DOHH2 (cell line): ENCODE measurements around the gene JUN.
A peak's percentile ranks its signal among the peaks of the same experiment; 100 is the strongest.

Experiments used
- H3F3A ChIP-seq: fragments of 200-600 bp; sonication (generic), shearing (Covaris generic); 2 replicates; pipeline ENCODE4 v1.6.0; 2016; ENCODE audit warnings: antibody characterized with exemption, mild to moderate bottlenecking; ENCODE audit not compliant: control insufficient read depth, insufficient read depth
- H3K27ac ChIP-seq: fragments of 200-600 bp; sonication (generic); 2 replicates; pipeline ENCODE4 v1.5.1; 2014; ENCODE audit warnings: low read depth, mild to moderate bottlenecking, low read length, moderate library complexity
- H3K27me3 ChIP-seq: fragments of 200-600 bp; sonication (generic); 2 replicates; pipeline ENCODE4 v1.6.1; 2014; ENCODE audit warnings: mild to moderate bottlenecking, low read length, mixed read lengths; ENCODE audit not compliant: control insufficient read depth
- H3K36me3 ChIP-seq: fragments of 200-600 bp; sonication (generic); 2 replicates; pipeline ENCODE4 v1.6.1; 2014; ENCODE audit warnings: mild to moderate bottlenecking, low read length, moderate library complexity, mixed read lengths; ENCODE audit not compliant: control insufficient read depth
- H3K4me1 ChIP-seq: fragments of 200-600 bp; sonication (generic); 2 replicates; pipeline ENCODE4 v1.6.1; 2014; ENCODE audit warnings: mild to moderate bottlenecking, low read length, mixed read lengths; ENCODE audit not compliant: control insufficient read depth
- H3K4me2 ChIP-seq: fragments of 200-600 bp; sonication (generic); 2 replicates; pipeline ENCODE4 v1.6.0; 2014; ENCODE audit warnings: mild to moderate bottlenecking, low read length, moderate library complexity
- H3K4me3 ChIP-seq: fragments of 200-600 bp; sonication (generic); 2 replicates; pipeline ENCODE4 v1.5.1; 2014; ENCODE audit warnings: mild to moderate bottlenecking, low read length, mixed read lengths
- H3K79me2 ChIP-seq: fragments of 200-600 bp; sonication (generic); 2 replicates; pipeline ENCODE4 v1.6.1; 2014; ENCODE audit warnings: mild to moderate bottlenecking, low read length, mixed read lengths; ENCODE audit not compliant: control insufficient read depth
- H3K9me2 ChIP-seq: fragments of 200-600 bp; sonication (generic); replicated peaks from 2 replicates; pipeline ENCODE4 v1.6.1; 2014; ENCODE audit warnings: mild to moderate bottlenecking, low read length, mixed read lengths; ENCODE audit not compliant: control insufficient read depth
- H3K9me3 ChIP-seq: fragments of 200-600 bp; sonication (generic); 2 replicates; pipeline ENCODE4 v1.6.1; 2014; ENCODE audit warnings: antibody characterized with exemption, low read length, mixed read lengths; ENCODE audit not compliant: control insufficient read depth, insufficient read depth
- H4K20me1 ChIP-seq: fragments of 200-600 bp; sonication (generic); 2 replicates; pipeline ENCODE4 v1.6.0; 2014; ENCODE audit warnings: low read depth, mild to moderate bottlenecking, antibody characterized with exemption, low read length, moderate library complexity; ENCODE audit not compliant: control insufficient read depth, insufficient read depth
- EZH2phosphoT487 ChIP-seq: fragments of 200-600 bp; sonication (generic); IDR thresholded peaks from 2 replicates; pipeline ENCODE4 v1.6.1; 2017; ENCODE audit warnings: borderline replicate concordance, mild to moderate bottlenecking, antibody characterized with exemption, low read length, moderate library complexity, mixed read lengths
- TF ChIP-seq, protein P1 (sequence below): fragments of 200-600 bp; sonication (generic); IDR thresholded peaks from one replicate; pipeline ENCODE4 v1.5.1; 2014; ENCODE audit warnings: antibody characterized with exemption, mild to moderate bottlenecking, low read depth, low read length; ENCODE audit not compliant: poor library complexity, severe bottlenecking

JUN gene

DNA sequence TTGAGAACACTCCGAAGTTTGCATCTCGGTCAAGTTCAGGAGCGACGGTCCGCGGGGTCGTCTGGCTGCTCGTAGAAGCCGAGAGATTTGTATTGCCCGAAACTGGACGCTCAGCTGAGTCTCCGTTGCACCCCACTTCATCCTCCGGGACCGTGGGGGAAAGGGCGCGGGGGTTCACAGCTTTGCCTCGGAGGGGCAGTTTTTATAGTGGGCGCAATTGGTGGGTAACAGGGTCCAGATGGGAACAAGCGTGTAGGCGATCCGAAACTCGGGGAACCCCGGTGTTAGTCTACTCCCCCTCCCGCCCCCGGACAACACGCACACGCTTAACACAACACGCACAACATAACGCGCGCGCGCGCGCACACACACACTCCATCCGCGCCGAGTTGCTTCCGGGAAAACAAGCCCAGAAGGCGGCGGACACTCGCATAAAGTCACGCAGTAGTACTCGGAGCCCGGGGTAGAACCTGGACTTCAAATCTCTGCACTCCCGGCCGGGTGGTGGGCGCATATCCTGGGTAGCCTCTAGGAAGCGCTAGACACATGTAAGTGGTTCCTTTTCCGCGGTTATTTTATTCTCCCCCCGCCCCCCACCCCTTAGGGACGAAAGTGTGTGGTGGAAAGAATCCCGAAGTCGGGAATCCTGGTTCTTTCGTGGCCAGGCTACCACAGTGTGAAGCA, 1.1 kb upstream of the JUN start:
- peak overlapping the region; percentile 83 for H3K4me3 ChIP-seq
- no peaks in the 10 kb centered on the region for H3K9me2 ChIP-seq
- H3K79me2 ChIP-seq, result peaks cover 5% of the 10 kb centered on the region; the same call in 1 of the 2 replicates
- peaks cover 8% of the 10 kb centered on the region for H3F3A ChIP-seq
- H3K27ac ChIP-seq, result peak overlapping the region; percentile 79
- no peaks in the 10 kb centered on the region for H3K36me3 ChIP-seq
- H4K20me1 ChIP-seq, result peaks cover 9% of the 10 kb centered on the region; the same call in 1 of the 2 replicates
- H3K27me3 ChIP-seq, result peaks cover 30% of the 10 kb centered on the region
- H3K9me3 ChIP-seq, result 0 out of 2 replicates have a peak, but pooled peaks cover 2% of the 10 kb centered on the region
- H3K4me1 ChIP-seq, result peaks cover 26% of the 10 kb centered on the region
- peak overlapping the region; percentile 96 for H3K4me2 ChIP-seq
- TF ChIP-seq, protein P1, sequence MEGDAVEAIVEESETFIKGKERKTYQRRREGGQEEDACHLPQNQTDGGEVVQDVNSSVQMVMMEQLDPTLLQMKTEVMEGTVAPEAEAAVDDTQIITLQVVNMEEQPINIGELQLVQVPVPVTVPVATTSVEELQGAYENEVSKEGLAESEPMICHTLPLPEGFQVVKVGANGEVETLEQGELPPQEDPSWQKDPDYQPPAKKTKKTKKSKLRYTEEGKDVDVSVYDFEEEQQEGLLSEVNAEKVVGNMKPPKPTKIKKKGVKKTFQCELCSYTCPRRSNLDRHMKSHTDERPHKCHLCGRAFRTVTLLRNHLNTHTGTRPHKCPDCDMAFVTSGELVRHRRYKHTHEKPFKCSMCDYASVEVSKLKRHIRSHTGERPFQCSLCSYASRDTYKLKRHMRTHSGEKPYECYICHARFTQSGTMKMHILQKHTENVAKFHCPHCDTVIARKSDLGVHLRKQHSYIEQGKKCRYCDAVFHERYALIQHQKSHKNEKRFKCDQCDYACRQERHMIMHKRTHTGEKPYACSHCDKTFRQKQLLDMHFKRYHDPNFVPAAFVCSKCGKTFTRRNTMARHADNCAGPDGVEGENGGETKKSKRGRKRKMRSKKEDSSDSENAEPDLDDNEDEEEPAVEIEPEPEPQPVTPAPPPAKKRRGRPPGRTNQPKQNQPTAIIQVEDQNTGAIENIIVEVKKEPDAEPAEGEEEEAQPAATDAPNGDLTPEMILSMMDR, result peak; percentile 56
- peak; percentile 11; the same call in 1 of the 2 replicates for TF ChIP-seq EZH2phosphoT487

DNA sequence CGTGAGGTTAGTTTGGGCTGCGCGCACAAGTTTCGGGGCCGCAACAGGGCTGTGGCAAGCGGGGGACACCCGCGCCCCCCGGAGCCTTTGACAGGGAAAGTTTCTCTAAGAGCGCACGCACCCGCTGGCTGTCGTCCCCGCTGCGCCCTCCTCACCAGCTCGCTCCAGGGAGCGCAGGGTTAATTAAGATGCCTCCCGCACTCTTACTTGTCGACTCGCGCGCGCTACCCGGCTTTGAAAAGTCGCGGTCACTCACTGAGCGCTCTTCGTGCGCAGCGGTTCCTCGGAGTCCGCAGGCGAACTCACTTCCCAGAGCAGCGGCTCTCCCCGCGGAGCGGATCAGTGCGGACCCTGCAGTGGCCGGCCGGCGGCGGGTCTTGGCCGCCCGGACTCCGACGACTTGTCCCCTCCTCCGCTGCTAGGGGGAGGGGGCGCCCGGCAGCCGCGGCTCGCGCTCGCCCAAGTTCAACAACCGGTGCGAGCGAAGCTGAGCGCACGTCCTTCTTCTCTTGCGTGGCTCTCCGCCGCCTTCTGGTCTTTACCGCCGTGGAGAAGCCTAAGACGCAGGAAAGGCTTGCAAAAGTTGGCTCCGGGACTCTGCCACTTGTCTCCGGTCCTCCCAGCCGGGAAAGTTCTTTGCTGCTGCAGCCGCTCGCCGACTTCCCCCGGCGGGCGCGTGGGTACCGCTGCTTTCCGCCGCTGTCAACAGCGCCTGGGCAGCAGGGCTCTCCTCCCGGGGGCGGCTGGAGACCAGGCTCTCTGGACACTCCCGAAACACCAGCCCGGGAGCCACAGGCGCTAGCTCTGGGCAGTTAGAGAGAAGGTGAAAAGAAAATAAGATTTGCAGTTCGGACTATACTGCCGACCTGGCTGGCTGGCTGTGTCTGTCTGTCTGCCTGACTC, 506 bp downstream of the JUN start:
- Histone ChIP-seq H3K9me3 (0 out of 2 replicates have a peak, but pooled peaks cover 2% of the 10 kb centered on the region), H3K36me3 (no peaks in the 10 kb centered on the region), H3K27ac (peak overlapping the region; percentile 73), H3K9me2 (no peaks in the 10 kb centered on the region), H3K27me3 (peaks cover 38% of the 10 kb centered on the region), H3K79me2 (peaks cover 5% of the 10 kb centered on the region; the same call in 1 of the 2 replicates), H3K4me1 (peaks cover 26% of the 10 kb centered on the region), H3K4me2 (peak overlapping the region; percentile 98), H3F3A (peaks cover 8% of the 10 kb centered on the region), H3K4me3 (peak overlapping the region; percentile 83), H4K20me1 (peaks cover 9% of the 10 kb centered on the region; the same call in 1 of the 2 replicates)
- TF ChIP-seq EZH2phosphoT487, result no peak
- TF ChIP-seq, protein P1, result no peak

DNA sequence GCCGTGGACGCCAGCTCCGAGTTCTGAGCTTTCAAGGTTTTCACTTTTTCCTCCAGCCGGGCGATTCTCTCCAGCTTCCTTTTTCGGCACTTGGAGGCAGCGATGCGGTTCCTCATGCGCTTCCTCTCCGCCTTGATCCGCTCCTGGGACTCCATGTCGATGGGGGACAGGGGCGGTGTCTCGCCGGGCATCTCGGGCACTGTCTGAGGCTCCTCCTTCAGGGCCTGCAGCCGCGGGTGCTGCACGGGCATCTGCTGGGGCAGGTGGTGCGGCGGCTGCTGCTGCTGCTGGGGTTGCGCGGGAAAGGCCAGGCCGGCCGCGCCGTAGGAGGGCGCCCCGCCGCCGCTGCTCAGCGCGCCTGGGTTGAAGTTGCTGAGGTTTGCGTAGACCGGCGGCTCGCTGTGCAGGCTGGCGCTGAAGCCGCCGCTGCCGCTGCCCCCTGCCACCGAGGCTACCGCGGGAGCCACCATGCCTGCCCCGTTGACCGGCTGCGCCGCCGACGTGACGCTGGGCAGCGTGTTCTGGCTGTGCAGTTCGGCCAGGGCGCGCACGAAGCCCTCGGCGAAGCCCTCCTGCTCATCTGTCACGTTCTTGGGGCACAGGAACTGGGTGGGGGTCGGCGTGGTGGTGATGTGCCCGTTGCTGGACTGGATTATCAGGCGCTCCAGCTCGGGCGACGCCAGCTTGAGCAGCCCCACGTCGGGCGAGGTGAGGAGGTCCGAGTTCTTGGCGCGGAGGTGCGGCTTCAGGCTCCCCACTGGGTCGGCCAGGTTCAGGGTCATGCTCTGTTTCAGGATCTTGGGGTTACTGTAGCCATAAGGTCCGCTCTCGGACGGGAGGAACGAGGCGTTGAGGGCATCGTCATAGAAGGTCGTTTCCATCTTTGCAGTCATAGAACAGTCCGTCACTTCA, 1.4 kb downstream of the JUN start:
- H3K79me2 ChIP-seq, result peaks cover 5% of the 10 kb centered on the region; the same call in 1 of the 2 replicates
- no peaks in the 10 kb centered on the region for H3K9me3 ChIP-seq
- peaks cover 9% of the 10 kb centered on the region; the same call in 1 of the 2 replicates for H4K20me1 ChIP-seq
- no peaks in the 10 kb centered on the region for H3K9me2 ChIP-seq
- H3K27ac ChIP-seq, result no peak overlapping the region
- H3K27me3 ChIP-seq, result peaks cover 44% of the 10 kb centered on the region
- H3K4me1 ChIP-seq, result peaks cover 26% of the 10 kb centered on the region
- H3F3A ChIP-seq, result peaks cover 8% of the 10 kb centered on the region
- H3K4me3 ChIP-seq, result peak overlapping the region; percentile 83
- TF ChIP-seq EZH2phosphoT487, result no peak
- TF ChIP-seq, protein P1, result no peak
- H3K4me2 ChIP-seq, result peak overlapping the region; percentile 98
- H3K36me3 ChIP-seq, result no peaks in the 10 kb centered on the region
